NCI-H345 (cell line): Measurements from ENCODE around the gene ST6GALNAC5.
A peak's percentile ranks its signal among the peaks of the same experiment; 100 is the strongest.
"Not testable (repeated sequence)": the region's sequence is repeated elsewhere in the genome, so short reads cannot be mapped to it uniquely, and the experiment has no call there.

ENCODE experiments used
- DNase-seq: peaks from one replicate; lab custom pipeline; 2025; lab: John Stamatoyannopoulos, UW

The ST6GALNAC5 gene

GRCh38 chr1:76867342-76868130 is at the start of gene ST6GALNAC5:
Gene ST6GALNAC5 (plus strand): TSS chr1:76867480.
- DNase-seq = peak; percentile 34

DNA sequence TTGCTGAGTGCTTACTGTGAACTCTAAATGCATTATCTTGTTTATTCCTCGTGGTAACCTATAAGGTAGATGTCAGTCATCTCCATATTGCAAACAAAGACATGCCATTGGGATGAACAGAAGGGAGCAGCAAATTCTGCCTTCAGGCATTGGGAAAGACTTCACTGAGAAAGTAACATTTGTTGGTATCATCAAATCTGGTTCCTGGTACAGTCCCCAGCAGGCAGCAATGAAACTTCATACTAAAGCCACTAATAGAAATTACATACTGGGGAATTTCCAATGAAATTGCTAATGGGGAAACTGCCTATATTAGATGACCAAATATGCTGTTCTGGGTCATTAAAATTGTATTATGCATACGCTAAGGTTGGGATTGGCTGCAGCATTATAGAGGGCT is 47.3 kb upstream of the ST6GALNAC5 start:
- DNase-seq = no peak

- DNase-seq = not testable (repeated sequence)
Observed at GRCh38 chr1:76822961-76823360, 44.3 kb upstream of the ST6GALNAC5 start.

- no peak for DNase-seq
Observed at GRCh38 chr1:76824106-76824505, 43.2 kb upstream of the ST6GALNAC5 start.

GRCh38 chr1:76826072-76826845 is 41.0 kb upstream of the ST6GALNAC5 start:
- no peak for DNase-seq

- no peak for DNase-seq
Observed at GRCh38 chr1:76827066-76827465, 40.2 kb upstream of the ST6GALNAC5 start.

- DNase-seq = no peak
Observed at GRCh38 chr1:76830373-76830772, 36.9 kb upstream of the ST6GALNAC5 start.

GRCh38 chr1:76832521-76832920 is 34.8 kb upstream of the ST6GALNAC5 start:
- no peak for DNase-seq

DNA sequence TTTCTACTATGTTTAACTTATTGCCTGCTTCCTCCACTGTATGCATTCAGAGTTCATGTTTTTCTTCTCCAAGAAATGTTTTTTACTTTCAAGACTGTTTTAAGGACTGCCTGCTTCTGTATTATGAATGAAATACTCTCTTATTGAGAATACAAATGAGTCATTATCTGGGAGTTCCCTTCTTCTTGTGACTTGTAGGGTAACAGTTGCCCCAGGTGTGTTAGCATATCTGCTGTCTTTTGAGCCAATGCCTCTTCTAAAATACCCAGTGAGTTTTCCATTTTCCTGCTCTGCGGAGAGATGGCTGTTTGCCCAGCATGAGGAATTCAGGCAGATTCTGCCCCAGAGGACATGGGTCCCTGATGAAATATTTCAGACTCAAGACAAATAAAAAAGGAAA is 34.1 kb upstream of the ST6GALNAC5 start:
- DNase-seq = no peak

DNA sequence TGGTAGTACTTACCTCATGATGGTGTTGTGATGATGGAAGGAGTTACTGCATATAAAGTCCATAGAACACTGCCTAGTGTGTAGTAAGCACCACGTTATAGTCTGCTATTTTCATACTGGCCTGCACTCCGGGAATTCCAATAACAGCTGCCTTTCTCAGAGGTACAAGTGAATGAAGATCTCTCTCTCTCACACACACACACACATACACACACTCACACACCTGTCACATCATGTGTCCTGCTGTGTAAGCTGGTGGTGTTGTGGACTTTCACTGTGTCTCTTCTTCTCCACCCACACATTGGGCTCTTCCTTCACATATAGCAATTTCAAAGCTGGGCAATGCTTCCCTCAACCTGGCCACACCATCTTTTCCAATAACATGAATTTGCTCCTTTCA is 33.4 kb upstream of the ST6GALNAC5 start:
- no peak for DNase-seq

DNA sequence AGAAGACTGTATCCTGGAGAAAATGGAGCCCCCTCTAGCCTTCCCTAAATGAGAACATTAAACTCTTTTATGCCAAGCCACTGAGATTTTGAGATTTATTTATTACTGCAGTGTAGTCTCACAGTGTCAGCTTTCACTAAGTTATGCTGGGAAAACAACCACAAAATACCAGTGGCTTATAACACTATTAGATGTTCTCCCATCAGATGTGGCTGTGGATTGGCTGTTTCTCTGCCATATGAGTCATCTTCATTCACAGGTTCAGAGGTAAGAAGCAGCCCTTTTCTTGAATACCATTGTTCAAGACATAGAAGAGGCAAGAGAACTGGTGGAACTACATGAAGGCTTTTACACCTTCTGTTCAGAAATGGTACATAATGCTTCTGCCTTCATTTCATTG is 32.1 kb upstream of the ST6GALNAC5 start:
- no peak for DNase-seq

DNA sequence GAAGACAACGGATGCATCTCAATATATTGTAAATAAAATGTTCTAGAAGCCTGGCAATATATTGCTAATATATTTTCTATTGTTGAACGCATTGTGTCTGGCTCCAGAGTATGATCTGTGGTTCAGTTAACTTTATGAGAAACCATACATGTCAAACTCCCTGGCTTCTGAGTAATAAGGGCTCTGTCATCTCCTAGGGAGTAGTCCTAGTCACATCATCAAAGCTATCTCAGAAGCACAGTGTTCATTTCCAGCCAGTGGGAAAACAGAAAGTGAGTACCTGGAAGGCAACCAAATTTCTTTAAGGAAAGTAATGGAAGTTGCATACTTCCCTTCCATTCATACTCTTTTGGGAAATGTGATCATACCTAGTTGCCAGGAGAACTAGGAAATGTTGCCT is 27.0 kb upstream of the ST6GALNAC5 start:
- DNase-seq = no peak

DNA sequence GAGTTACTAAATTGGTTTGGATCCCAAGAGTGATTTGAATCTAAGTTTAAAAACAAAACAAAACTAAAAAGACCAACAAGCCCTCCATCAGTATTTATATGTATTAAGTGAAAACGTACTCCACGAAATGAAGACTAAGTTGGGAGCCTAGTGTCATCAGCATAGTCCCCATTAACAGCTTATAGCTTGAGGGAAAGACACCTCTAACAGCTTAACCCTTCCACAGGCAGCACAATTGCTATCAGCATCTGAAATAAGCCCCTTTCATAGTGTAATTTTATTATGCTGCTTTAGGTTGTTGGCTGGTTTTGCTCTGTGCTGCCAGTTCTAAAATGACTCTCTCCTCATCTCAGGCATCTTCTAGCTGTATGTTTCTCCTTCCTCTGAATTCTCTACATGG is 25.8 kb upstream of the ST6GALNAC5 start:
- DNase-seq = no peak

DNA sequence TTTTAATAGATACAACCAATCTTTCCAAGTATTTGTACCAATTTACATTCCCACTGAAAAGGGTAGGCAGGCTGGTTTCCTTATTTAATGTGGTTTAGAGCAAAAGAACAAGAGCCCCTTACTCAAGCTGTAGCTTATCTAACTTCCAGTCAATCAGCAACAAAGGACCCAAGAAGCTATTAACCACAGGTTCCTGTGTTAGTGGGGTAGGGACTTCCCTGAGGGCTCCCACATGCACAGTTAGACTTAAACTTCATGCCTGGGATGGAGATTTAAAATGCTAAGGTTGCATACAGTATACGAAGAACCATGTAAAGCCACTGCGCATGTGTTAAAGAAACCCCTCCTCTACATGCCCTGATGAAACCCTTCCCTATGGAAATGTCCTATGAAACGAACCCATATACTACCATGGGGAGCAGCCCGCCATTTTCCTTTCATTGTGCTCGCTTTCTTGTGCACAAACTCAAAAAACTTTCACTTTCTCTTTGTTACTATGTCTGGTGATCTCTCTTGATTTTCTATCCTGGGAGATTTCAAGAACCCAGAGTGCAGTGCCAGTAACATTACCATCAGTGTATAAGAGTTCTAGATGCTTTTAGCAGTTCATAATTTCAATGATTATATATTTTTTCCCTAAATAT is 23.3 kb upstream of the ST6GALNAC5 start:
- DNase-seq = no peak

GRCh38 chr1:76854255-76854654 is 13.0 kb upstream of the ST6GALNAC5 start:
- DNase-seq = no peak

DNA sequence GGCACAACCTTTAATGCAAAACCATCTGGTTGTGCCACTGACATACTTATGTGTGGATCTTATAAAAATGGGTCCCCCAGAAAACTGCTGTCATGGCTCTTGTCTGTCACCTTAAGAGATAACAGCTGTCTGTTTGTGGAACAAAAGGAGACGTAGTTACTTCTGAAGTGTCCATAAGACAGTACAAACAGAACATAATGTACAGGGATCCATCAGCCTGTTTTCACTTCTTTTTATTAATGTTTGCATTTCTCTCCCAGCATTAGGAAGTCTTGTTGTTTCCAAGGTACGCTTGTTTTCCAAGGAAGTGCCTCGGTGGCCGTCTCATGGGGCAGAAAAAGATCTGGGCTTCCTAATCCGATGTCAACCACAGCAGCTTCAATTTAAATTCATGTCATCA is 11.2 kb upstream of the ST6GALNAC5 start:
- DNase-seq = no peak

DNA sequence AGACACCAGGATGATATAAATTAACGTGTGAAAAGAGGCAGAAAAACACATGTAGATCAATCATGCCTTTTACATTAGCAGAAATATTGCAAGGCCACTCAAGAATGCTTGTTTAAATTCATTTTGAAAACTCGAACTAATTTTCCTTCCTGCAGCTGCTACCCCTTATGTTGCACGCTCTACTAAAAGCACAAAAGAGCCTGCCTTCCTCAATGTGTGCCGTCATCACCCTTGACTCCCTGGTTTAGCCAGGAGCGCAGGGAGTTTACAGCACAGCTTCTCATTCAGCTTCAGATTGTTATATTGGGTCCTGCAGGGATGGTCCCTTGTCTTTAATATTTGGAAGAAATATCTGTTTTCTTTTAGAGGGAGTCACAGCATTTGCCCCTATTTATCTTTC is 10.1 kb upstream of the ST6GALNAC5 start:
- DNase-seq = peak; percentile 12

- DNase-seq = peak; percentile 26
Observed at GRCh38 chr1:76857973-76858372, 9.3 kb upstream of the ST6GALNAC5 start.

DNA sequence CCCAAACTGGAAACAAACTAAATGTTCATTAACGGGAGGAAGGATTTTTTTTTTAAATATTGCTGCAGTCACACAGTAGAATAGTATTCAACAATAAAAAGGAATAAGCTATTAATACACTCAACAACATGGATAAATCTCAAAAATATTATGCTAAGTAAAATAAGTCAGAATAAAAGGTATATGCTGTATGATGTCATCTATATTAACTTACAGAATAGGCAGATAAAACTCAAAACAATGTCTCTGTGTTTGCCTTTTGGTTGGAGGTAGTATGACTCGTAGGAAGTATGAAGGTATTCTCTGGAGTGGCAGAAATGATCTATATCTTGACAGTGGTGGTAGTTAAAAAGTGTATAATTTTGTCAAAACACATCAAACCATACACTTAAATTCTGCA is 6.1 kb upstream of the ST6GALNAC5 start:
- DNase-seq = no peak

DNA sequence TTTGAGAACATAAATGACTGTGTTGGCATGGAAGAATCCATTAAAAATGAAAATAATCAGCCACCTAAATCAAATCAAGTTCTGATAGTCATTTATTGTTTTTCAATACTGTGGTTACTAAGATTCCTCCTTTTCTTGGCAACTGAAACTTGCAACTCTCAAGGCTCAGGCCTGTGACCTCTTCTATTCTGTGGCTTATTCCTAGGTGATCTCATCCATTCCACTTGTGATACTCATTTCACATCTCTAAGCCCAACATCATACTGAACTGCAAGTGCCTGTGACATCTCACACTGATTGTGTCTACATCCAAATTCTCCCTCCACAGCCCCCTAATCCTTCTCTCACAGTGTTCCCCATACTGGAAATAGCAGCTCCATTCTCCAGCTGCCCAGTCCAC is 4.8 kb upstream of the ST6GALNAC5 start:
- no peak for DNase-seq

DNA sequence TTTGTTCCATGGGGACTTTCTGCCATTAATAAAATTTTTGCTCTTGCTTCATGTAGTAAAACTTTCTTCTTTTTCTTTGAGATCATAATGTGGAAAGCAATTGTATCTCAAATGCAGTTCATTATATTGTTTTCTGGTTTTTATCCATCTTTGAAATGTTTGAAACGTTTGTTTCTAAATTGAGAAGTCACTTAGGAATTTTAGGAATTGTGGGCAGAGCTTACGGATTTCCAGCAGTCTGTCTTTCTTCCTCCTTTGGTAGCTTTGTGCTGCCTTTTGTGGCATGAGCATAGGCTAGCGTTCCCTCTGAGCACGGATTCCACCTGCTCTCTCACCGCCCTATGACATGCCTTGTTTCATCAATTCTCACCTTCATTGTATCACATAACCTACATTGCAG is 2.9 kb upstream of the ST6GALNAC5 start:
- no peak for DNase-seq

- no peak for DNase-seq
Observed at GRCh38 chr1:76865696-76866286, 1.5 kb upstream of the ST6GALNAC5 start.

DNA sequence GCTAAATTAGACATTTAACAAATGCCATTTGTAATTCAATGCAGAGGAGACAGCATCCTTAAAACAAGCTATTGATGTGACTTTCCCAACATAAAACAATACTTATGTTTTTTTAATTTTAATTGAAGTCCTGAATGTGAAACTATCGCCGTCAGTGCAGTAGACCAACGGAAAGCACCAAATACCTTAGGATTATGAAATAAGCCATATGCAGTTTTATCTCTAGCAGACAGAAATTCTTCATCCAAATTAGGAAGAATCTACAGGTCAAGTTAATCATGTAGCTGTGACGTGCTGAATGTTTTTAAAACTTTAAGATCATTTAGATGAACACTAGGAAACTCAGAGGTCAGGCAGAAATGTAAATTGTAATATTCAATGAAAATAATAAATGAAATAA is 714 bp upstream of the ST6GALNAC5 start:
- DNase-seq = no peak
